ENCODE data around the gene MAGEA8.
"Not testable (repeated sequence)": the region's sequence is repeated elsewhere in the genome, so short reads cannot be mapped to it uniquely, and the experiment has no call there.

The MAGEA8 gene, protein sequence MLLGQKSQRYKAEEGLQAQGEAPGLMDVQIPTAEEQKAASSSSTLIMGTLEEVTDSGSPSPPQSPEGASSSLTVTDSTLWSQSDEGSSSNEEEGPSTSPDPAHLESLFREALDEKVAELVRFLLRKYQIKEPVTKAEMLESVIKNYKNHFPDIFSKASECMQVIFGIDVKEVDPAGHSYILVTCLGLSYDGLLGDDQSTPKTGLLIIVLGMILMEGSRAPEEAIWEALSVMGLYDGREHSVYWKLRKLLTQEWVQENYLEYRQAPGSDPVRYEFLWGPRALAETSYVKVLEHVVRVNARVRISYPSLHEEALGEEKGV

DNA sequence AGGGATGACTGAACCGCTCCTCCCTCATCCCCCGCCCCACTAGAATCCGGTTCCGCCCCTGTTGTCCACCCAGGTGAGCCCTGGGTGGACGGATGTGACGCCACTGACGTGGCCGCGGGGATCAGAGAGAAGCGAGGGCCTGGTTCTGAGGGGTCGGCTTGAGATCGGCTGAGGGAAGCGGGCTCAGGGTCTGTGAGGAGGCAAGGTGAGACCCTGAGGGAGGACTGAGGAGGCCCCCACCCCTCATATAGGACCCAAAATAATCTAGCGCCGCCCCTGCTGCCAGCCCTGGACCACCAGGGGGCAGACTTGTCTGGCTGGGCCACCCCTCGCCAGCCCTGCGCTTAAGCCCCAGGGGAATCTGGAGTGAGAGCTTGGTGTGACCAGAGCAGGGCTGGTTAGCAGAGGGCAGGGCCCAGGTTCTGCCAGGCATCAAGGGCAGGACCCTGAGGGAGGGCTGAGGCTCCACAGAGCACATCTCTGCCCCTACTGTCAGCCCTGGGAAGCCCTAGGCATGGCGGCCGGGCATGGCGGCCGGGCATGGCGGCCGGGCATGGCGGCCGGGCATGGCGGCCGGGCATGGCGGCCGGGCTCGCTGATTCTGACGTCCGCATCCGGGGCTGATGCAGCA, at the start of gene MAGEA8:
TSS of gene MAGEA8 (plus strand) at position 103 of the 631 bp plus-strand sequence. CDS start 3,090 bp downstream, outside the sequence.
- DNase-seq, result no peak

DNA sequence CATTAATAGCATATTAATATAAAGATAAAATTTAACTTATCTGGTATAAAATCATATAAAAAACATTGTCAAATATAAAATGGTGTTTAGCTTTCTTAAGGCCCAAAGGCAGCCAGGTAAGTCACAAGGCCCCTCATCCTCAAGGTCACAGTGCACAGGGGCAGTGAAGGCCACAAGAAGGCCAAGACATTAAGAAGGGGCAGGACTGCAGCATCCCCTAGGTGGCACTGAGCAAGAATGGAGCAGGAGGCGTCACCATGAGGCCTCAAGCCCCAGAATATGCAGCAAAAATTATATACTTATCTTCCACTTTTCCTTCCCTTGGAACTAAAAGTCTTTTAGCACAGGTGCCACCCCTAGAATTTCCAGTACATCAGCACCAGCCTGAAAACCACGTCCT, 49.5 kb upstream of the MAGEA8 start:
- no peak for DNase-seq

DNA sequence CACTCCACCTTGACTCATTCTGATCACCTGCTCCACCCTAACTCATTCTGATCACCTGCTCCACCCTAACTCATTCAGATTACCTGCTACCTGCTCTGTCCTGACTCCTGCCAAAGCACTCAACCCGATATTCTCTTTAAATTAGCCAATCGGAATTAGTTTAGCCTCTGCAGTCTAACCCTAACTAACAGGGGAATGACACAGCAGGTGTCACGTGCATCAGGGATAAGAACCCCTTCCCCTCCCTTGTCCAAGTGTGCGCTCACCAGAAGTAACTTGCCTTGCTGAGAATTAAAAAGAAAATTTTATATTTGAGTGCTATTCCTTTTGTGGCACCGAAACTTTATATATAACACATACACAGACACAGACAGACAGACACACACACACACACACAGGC, 44.3 kb upstream of the MAGEA8 start:
- not testable (repeated sequence) for DNase-seq

DNA sequence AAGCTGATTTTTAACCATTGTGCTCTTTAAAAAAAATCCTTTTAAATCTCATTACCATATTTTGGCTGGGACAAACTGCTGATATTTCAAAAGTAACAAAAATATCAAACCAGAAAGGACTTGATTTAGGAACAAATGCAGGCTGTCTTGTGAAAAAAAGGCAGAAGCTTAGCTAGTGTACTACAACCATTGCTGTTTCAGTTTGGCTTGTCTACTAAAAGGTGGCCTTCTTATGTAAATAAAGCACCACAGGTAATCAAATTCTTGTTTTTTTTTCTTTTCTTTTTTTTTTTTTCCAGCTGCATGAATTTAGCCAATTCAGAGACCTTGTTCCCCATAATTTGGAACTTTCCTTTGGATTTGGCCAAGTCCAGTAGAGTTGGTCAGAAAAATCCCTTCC, 43.8 kb upstream of the MAGEA8 start:
- DNase-seq, result no peak

DNA sequence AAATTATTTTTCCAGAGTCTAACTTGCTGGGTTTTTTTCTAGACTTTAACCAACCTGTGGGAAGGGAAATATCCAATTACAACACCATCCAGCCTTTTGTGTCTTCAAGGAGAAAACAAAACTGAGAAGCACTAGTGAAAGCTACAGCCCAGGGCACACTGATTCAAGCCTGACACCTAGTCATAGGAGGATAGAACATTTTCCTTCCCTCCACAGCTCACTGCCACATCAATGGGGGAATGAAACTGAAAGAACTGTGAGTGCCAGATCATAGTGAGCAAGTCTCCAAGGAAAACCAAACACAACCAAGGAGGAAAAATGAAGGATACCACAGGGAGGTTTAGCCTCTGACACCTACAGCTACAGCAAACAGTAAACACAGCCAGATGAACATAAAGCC, 43.3 kb upstream of the MAGEA8 start:
- DNase-seq, result no peak

DNA sequence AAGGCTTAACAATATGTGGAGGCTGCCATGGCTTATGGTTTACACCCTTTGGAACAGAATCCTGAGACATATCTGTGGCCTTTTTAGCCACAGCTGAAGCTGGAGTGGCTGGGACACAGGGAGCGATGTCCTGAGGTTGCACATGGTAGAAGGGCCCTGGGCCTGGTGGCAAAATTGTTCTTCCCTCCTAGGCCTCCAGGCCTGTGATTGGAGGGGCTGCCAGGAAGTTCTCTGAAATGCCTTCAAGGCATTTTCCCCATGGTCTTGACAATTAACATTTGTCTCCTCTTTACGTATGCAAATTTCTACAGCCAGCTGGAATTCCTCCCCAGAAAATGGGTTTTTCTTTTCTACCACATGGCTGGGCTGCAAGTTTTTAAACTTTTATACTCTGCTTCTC, 39.1 kb upstream of the MAGEA8 start:
- no peak for DNase-seq

DNA sequence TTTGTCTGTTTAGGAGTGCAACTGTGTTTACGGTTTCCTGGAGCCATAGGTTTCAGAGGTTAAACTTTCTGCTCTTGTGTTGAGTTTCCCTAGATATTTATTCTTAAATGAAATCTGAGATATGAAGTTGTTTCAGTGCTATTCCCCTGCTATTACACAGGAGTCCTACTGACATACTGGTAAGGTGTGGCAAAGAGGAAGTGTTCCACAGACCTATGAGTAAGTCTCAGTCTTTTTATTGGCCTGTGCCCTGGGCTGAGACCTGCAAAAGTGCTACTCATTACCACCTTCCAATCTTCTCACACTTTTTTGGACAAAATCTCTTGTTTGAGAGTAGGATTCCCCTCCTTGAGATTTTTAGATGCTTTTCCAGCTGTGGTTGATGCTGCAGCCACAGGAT, 35.6 kb upstream of the MAGEA8 start:
- DNase-seq, result no peak

DNA sequence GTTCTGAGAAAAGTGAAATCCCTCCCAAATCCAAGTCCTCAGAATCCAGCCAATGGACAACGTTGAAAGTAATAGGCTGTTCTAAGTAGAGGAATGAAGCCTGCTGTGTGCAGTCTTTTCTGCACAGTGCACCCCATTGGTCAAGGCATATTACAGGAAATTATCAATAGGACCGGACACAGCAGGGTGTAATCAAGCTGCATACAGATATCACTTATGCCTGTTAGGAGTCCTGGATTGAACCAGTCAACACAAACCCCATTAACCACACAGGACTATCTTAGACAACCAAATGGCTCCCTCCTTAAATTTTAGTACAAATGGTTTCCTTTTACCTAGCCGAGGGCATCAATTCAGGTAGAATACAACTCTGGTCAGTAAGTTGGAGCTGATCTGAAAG, 34.2 kb upstream of the MAGEA8 start:
- no peak for DNase-seq

DNA sequence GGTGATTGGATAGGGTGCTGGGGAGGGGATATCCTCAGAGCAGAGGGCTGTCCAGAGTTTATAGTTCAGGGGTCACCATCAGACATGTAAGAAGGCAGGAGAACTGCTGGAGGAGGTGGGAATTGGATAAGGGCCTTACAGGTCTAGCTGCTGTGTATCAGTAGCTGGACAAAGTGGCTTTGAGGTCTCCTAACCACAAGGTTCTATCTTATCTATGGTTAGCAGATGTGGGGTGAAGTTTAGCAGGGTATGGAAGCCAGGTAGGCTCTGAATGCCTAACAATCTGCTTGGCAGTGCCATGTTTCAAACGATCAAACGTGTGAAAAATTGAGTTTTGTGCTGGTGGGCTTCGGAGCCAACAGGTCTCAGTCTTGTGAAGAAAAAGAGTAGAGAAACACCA, 32.1 kb upstream of the MAGEA8 start:
- no peak for DNase-seq

DNA sequence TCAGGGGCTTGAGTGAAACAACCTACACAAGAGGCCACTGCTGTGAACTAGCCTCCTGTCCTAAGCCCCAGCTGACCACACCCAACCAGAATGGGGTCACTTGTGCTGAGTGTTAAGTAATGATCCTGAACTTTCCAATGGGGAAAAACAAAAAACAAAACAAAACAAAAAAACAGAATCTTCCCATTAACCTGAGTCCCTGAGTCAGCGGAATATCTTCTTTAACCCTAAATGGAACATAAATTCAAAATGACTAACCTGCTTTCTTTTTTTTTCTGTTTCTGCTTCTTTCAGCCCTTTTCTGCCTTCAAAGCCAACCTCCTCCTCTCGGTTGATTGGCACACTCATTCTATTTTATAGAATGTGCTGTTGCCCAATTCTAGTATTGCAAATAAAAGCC, 31.2 kb upstream of the MAGEA8 start:
- DNase-seq, result no peak

DNA sequence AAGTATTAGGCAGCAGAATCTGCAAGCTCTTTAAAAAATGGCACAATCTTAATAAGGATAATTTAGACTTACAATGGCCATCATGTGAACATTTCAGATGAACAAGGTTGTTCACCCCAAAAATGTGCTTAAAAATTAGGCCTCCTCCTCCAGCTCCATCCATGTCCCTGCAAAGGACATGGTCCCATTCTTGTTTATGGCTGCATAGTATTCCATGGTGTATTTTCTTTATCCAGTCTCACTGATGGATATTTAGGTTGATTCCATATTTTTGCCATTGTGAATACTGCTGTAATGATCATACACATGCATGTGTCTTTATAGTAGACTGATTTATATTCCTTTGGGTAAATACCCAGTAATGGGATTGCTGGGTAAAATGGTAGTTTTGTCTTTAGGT, 29.1 kb upstream of the MAGEA8 start:
- DNase-seq, result no peak

DNA sequence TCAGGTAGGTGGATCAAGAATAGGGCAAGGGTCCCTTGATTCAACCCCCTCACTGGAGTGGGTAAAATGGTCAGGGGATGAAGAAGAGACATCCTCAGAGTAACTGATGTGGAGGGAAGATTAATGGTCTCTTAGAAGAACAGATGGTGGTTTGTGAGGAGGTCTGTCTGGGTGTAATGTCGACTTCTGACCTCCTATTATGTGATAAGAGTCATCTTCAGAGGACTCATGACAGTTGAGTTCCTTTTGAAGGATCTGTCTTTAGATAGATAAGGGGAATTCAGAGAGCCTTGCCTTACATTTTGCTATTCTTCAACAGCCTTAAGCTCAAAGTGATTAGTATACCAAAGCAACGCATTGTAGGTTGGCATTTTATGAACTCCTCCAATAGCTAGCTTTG, 27.1 kb upstream of the MAGEA8 start:
- DNase-seq, result no peak

DNA sequence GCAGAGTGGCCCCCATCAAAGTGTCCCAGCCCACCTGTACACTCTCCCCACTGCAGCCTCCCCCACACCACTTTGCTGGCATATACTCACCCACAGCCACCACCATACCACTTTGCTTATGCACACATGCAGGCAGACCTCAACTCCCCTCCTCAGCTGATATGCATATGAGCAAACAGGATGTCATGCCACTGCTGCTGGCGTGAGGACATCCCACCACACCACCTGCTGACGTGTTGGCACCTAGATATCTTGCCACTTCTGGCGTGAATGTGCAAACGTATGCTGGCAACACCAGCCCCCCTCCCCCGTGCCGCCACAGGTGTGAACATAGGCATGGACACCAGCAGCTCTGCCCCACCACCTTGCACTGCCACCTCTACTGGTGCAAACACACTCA, 22.4 kb upstream of the MAGEA8 start:
- DNase-seq, result no peak

DNA sequence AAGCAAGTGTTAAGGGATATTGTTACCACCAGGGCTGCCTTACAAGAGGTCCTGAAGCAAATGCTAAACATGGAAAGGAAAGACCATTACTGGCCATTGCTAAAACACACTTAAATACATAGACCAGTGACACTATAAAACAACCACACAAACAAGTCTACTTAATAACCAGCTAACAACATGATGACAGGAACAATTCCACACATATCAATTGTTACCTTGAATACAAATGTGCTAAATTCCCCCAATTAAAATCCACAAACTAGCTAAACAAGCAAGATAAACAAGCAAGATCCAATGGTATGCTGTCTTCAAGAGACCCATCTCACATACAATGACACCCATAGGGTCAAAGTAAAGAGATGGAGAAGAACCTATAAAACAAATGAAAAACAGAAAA, 20.5 kb upstream of the MAGEA8 start:
- DNase-seq, result no peak

DNA sequence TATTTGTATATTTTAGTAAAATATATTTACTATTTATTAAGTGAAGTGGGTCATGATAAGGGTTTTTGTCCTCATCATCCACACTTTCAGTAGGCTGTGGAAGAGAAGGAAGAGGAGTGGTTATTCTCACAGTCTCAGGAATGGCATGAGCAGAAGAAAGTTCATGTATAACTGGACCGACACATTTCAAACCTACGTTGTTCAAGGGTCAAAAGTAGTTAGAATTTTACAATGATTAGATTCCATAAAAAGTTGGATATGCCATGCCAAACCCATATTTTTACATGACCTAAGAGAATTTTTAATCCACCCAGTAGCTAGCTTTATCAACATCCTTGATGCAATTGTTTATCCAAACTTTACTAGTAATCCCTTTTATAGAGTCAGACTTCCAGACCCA, 15.6 kb upstream of the MAGEA8 start:
- no peak for DNase-seq

DNA sequence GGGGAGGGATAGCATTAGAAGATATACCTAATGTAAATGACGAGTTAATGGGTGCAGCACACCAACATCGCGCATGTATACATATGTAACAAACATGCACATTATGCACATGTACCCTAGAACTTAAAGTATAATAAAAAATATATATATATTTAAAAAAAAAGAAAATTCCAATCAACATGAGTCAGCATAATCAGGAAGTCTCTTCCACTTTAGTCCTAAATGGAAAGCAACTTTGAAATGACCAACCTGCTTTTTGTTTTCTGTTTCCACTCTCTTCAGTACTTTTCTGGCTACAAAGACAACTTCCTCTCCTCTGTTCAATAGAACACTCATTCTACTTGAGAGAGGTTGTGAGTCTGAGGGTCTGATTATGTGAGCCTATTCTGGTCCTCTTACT, 13.5 kb upstream of the MAGEA8 start:
- no peak for DNase-seq

DNA sequence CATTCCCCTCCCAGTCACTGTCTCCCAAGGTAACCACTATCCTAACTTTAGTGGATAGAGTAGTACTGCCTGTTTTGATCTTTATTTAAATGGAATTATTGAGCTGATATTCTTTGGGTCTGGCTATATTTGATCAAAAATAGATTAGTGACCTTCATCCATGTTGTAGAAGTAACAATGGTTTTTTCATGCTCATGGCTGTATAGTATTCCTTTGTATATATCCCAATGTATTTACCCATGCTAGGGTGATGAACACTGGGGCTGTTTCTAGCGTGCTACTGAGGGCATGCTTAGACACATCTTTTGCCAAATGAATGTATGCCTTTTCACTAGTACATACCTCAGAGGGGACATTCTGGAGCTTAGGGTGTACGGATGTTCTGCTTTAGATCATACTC, 10.1 kb upstream of the MAGEA8 start:
- DNase-seq, result no peak

DNA sequence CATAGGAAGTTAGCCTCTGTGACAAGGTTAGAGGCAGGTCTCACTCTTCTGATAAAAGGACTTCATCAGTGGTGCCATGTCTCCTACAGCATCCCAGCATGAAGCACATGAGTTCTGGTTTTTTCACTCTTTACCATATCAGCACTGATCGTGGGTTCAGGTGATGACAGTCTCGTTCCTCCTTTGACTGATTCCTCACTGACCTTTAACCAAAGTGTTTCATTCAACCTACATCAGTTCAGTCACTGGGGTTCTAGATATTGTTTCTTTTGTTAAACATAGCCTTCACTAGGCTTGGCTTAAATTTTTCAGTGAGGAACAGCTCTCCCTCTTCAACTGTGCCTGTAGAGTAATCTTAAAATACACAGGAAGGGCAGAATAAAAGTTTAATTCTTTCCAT, 9.6 kb upstream of the MAGEA8 start:
- no peak for DNase-seq

DNA sequence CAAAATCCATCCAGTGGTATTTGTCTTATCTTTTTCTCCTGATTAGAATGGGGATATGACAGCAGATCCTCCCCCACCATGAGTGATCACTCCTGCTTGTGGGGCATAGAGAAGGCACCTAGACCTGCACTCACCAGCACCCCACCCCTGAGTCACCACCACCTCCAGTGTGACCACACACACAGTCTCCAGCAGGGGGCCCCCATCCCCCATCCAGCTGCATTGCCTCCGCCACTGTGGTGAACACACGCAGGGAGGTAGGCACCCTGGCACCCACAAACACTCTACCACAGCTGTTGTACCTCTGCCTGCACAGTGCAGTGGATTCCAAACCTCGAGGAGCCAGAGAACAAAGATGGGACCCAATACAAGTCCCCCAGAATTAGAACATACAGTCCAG, 9.0 kb upstream of the MAGEA8 start:
- no peak for DNase-seq

DNA sequence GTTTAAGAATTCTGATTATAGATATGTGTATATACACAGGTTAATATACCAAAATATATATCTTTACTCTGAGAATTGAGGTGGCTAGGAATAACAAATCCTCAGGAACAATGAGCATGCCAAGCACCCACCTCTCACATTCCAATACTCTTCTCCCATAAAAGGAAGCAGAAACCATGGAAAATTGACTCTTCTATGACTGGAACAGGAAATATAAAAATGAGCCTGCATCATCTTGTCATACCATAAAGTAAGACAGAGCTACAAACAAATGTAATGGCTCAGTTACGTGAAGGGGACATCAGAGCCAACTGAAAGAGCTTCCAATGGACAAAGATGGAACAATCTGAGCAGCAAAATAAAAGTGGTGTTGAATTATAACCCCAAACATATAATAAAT, 3.8 kb upstream of the MAGEA8 start:
- no peak for DNase-seq

DNA sequence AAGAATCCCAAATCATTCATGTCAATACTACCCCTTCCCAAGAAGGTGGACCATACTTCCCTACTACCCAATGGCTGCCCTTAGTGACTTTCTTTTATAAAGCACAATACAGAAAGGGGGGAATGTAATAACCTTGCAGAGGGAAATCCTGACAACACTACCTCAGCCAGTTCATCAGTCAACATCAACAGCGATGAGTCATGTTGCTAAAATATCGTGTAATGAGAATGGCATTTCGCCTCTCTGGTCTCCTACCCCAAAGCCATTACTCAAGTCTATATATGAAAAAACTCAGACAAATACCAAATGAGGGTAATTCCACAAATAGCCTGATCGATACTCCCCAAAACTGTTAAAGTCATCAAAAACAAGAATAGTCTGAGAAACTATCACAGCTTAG, 3.3 kb upstream of the MAGEA8 start:
- DNase-seq, result no peak

DNA sequence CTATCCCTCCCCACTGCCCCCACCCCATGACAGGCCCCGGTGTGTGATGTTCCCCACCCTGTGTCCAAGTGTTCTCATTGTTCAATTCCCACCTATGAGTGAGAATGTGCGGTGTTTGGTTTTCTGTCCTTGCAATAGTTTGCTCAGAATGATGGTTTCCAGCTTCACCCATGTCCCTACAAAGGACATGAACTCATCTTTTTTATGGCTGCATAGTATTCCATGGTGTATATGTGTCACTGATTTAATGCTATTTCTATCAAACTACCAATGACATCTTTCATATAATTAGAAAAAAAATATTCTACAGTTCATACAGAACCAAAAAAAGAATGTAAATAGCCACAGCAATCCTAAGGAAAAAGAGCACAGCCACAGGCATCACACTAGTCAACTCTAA, 9.8 kb downstream of the MAGEA8 start:
- DNase-seq, result not testable (repeated sequence)

DNA sequence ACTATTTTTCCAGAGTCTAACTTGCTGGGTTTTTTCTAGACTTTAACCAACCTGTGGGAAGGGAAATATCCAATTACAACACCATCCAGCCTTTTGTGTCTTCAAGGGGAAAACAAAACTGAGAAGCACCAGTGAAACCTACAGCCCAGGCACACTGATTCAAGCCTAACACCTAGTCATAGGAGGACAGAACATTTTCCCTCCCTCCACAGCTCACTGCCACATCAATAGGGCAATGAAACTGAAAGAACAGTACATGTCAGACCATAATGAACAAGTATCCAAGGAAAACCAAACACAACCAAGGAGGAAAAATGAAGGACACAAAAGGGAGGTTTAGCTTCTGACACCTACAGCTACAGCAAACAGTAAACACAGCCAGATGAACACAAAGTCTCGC, 17.6 kb downstream of the MAGEA8 start:
- no peak for DNase-seq
